GM13977 (cell line): ENCODE data around the gene UBA3.

Experiments used
- DNase-seq: peaks from one replicate; pipeline ENCODE4 v3.0.0; 2012; ENCODE audit warnings: low spot score
- CTCF ChIP-seq: IDR thresholded peaks from 2 replicates; pipeline ENCODE4 v1.5.1; 2012; ENCODE audit warnings: mild to moderate bottlenecking, control low read depth; ENCODE audit not compliant: insufficient read depth; ENCODE audit errors: extremely low read depth, missing control alignments
- in situ Hi-C: fragments of 300-500 bp; cut with MboI; formaldehyde crosslinking; loops from one replicate; pipeline ENCODE4 v1.12.0; 2022; ENCODE audit warnings: low sequenced_read_pairs, low pct_unique_long_range_greater_than_20kb, mixed read lengths, inconsistent platforms; ENCODE audit not compliant: unreplicated experiment

UBA3 gene

DNA sequence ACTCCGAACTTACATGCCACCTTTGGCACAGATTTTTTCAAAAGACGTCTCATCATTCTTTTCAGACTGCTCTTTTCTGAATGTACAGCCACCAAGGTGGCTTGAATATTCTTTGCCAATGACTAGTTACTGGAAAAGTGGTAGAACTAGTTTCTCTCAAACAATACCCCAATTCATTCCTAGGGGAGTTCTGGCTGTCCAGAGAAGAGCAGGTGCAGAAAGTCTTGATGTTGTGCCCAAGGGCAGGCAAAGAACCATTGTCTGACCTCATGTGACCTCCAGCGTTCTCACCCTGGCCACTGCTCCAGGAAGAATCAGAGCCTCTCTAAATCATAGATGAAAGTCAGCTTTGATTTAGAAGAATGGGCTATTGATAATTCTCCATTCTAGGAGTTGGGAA is 36.7 kb upstream of the UBA3 start:
- in situ Hi-C loops, result no loop called here
- DNase-seq, result no peak
- no peak for TF ChIP-seq CTCF

- no peak for TF ChIP-seq CTCF
- DNase-seq, result no peak
- in situ Hi-C loops, result no loop called here
Observed at GRCh38 chr3:69116162-69116561, 36.0 kb upstream of the UBA3 start.

DNA sequence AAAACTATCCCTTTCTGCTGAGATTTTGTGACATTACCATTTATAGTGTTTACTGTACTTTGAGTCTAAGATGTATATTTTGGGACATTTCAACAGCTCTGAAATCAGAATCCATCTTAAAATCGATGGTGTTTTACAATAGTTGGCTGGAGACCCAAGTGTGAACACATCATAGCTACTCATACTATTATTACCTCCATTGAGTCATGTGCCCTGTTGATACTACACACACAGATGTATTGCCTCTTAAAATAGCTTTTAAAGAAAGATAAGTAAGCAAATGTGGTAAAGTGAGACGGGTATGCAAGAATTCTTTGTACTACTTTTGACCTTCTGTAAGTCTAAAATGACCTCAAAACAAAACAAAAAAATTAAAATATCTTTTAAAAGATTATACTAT is 35.6 kb upstream of the UBA3 start:
- in situ Hi-C loops, result no loop called here
- no peak for DNase-seq
- TF ChIP-seq CTCF, result no peak

DNA sequence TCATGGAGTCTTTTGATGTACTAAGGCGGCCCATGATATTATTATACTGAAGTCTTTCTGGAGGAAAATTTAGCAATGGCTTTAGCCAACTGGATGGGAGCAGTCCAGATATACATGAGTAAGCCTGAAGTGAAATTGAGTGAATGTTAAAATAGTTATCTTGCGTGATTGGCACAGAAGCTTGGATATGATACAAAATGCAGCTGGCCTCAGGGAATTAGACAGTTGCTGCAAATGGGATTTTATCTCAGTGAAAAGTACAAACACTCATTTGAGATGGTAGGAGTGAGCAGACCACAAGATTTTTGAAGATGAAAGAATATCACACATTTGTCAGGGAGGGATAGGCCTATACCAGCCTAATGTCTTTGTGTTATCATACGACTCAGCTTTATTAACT is 33.4 kb upstream of the UBA3 start:
- in situ Hi-C loops, result no loop called here
- no peak for TF ChIP-seq CTCF
- no peak for DNase-seq

DNA sequence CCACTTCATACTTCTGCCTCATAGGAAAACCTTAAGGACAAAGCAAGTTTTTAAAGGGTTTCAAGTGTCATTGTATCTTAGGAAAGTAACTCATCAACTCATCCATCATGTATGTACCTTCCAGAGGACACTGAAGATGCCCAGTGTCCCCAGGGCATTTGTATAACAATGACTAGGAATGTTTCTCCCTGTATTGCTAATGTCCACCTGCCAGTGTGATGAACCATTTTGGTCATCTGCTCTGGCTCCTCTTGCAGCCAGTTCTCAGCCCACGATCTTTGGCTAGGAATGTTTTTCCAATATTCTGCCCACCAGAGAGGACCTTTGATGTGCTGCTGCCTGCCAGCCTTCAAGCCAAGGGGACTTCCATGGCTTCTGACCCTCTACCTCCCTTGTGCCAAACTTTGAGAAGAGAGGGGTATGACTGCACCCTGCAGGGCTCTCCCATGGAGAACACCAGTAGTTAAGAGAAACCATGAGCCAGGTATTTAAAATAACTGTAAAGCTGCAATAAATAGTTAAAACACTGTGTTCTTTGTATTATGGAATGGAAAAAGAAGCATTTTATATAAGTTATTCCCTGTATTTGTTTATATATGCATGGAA is 30.9 kb upstream of the UBA3 start:
- no peak for DNase-seq
- in situ Hi-C loops, result no loop called here
- no peak for TF ChIP-seq CTCF

- in situ Hi-C loops, result no loop called here
- TF ChIP-seq CTCF, result no peak
- DNase-seq, result no peak
Observed at GRCh38 chr3:69108811-69109210, 28.6 kb upstream of the UBA3 start.

GRCh38 chr3:69107841-69108240 is 27.7 kb upstream of the UBA3 start:
- TF ChIP-seq CTCF, result no peak
- no peak for DNase-seq
- in situ Hi-C loops, result no loop called here
